Measurements from ENCODE around the gene MYOCD. TPM values are rescaled to one million over a fixed set of nuclear protein-coding genes. Genes with fewer than 3 reads are reported as not detected.

MYOCD gene
- total RNA-seq, 4 donors from 2014 or later = 0.65 to 8.5 (median 0.98) TPM

DNA sequence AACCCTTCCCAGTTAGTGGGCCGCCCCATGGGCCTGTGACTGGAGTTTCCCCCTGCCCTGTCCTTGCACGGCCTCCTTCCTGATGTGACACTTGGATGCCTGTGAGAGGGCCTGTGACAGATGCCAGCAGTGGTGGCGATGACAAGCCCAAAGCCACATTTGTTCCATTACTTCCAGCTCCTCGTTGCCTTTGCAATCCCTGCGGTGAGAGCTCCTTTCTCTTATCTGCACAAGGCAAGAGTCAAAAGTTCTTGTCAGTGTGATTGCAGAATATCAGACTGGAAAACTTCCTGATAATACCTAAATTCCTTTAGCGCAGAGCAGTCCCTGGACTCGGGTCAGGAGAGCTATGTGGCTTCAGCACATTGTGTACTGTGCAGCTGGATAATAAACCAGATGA lies 69.2 kb downstream of the MYOCD start:
- TF ChIP-seq, protein P1, sequence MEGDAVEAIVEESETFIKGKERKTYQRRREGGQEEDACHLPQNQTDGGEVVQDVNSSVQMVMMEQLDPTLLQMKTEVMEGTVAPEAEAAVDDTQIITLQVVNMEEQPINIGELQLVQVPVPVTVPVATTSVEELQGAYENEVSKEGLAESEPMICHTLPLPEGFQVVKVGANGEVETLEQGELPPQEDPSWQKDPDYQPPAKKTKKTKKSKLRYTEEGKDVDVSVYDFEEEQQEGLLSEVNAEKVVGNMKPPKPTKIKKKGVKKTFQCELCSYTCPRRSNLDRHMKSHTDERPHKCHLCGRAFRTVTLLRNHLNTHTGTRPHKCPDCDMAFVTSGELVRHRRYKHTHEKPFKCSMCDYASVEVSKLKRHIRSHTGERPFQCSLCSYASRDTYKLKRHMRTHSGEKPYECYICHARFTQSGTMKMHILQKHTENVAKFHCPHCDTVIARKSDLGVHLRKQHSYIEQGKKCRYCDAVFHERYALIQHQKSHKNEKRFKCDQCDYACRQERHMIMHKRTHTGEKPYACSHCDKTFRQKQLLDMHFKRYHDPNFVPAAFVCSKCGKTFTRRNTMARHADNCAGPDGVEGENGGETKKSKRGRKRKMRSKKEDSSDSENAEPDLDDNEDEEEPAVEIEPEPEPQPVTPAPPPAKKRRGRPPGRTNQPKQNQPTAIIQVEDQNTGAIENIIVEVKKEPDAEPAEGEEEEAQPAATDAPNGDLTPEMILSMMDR (IDR thresholded peaks at IDR 0.05; ENCODE audit: low read depth) = no peak

DNA sequence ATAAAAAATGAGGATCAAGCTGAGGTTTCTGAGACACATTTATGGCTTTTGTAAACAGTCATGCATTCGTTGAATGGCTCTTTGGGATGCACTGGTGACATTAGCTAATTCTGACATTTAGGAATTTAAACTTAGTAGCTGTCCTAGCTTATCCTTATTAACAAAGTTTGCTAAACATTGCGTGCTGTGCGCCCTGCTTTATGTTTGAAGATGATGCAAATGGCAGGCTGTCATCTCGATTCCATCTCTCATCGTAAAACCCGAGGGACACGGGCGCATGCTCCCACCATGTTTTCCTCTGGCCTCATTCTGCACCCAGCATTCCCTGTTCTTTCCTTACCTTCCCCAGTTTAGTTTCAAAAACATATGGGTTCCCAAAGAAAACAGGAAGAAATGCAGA lies 69.8 kb downstream of the MYOCD start:
- TF ChIP-seq, protein P1 (IDR thresholded peaks at IDR 0.05; ENCODE audit: low read depth) = no peak

DNA sequence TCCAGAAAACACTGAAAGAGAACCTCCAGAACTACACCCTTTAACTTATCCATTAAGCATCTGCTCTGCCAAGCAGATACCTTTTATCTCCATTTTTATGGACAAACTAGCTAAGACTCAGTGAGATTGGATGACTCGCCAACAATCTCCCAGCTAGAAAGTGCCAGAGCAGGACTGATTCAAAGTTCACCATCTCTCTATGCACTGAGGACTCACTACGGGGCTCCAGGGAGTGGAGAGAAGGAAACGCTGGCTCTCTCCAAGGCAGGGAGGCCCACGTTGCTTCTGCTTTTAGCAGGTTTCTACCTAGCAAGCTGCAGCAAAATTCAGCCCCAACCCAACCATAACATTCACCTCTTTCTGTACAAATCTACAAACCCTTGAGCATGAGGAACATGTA lies 70.8 kb downstream of the MYOCD start:
- TF ChIP-seq, protein P1 (IDR thresholded peaks at IDR 0.05; ENCODE audit: low read depth) = no peak

DNA sequence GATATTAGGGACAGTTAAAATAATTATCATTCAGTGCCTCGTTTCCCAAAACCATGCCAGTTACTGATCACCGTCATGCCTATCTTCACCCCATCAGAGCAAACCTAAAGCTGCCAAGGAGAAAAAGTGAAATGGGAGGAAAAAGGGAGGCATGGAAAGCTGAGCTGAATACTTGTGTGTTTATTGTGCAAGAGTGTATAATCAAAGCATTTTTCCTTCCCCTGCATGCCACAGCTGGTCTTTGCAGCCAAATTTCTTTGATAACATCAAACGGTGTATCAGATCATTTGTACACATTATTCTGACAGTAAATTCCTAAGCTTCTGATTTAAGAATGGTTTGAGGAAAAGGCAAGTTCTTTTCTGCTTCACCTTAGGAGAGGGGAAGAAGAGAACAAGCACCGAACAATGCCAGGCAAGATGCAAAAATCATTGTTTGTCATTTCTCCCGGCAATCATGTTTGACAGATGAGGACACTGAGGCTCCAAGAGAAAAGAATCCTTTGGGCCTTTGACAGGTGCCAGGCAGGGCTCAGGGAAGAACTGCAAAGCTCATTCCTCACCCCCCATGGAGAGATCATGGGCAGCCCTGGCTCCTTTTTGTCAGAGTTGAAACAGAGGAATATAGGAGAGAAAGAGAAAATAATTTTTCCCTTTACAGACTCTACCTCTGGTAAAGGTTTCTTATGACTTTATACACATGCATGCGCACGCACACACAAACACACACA lies 72.2 kb downstream of the MYOCD start:
- TF ChIP-seq, protein P1 (IDR thresholded peaks at IDR 0.05; ENCODE audit: low read depth) = no peak

DNA sequence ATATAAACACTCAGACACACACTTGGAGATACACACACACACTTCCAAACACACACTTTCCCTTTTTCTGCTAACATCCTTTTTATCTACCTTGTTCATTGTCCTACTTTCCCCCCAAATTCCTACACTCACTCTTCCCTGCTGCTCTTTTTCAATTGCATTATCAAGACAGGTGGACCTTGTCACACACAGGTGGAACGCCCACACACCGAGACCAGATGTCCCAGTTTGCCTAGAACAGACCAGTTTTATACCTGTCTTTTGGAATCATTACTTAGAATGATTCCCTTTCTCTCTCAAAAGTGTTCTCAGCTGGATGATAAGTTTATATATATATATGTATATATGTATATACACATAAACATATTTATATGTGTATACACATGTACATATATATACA lies 72.9 kb downstream of the MYOCD start:
- TF ChIP-seq, protein P1 (IDR thresholded peaks at IDR 0.05; ENCODE audit: low read depth) = no peak

DNA sequence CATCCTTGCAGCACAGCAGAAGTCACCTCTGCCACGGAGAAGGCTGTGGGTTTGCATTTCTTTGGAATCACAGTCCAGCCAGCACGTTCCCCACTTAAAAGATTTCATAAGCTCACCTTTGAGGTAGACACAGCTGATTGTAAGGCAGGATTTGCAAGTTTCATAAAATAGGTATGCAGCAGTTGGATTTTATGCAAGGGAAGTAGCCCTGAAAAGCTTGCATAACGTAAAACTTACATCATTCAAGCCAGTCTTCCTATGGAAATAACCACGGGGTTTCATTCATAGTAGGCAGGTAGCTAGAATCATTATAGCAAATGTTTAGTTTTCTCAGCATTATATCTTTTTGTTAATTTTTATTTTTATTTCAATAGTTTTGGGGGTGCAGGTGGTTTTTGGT lies 73.8 kb downstream of the MYOCD start:
- TF ChIP-seq, protein P1 (IDR thresholded peaks at IDR 0.05; ENCODE audit: low read depth) = no peak

DNA sequence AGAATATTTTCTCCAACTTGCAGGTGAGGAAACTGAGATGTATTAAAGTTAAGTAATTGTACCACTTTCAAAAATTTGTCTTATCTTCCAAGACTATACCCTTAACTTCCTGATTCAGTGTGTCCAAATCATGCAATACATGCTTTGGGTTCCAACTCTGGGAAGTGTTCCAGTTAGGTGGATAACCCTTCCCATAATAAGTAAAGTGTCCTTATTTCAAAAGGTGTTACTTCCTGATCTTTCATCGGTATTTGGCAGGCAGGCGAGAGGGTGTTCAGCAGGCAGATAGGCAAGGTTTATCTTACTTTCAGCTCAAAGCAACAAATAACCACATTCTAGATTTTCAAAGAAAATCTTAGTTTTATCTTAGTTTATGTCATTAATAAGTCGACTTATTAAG lies 77.4 kb downstream of the MYOCD start:
- TF ChIP-seq, protein P1 (IDR thresholded peaks at IDR 0.05; ENCODE audit: low read depth) = no peak
